ENCODE results near the gene GRM8.

GRCh38 chr7:126541406-126541805 lies 711.3 kb downstream of the GRM8 start:
- TF ChIP-seq POLR2A (IDR thresholded peaks at IDR 0.05; ENCODE audit: low read depth, low read length) (no peak), POLR2AphosphoS5 (IDR thresholded peaks at IDR 0.05; ENCODE audit: low read depth, low read length) (no peak), TAF1 (IDR thresholded peaks at IDR 0.05; ENCODE audit: borderline replicate concordance, low read depth, low read length) (no peak)

Data from GM12892 (cell line).